Measurements from ENCODE around the gene PAX8.
"Not testable (repeated sequence)": the region's sequence is repeated elsewhere in the genome, so short reads cannot be mapped to it uniquely, and the experiment has no call there.

Gene PAX8

DNA sequence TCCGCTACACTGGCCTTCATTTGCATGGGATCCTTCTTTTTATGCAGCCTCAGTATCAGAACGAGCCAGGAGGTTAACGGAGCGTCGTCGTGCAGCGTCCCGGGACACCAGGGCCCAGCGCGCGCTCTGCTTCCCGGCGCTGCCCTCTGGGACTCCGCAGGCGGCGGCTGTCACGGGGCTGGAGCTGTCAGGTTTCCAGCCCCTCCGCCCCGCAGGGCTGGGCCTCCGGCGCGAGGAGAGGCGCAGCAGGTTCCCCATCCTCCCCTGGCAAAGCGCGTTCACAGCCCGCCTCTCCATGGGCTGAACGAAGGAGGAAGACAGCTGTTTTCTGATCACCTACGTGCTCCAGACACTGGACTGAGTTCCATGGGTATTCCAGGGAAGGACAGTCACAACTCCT lies 12.5 kb upstream of the PAX8 start:
- no peak for DNase-seq (ENCODE audit: low read depth in 2 of 2)

GRCh38 chr2:113288674-113289149 lies 10.0 kb upstream of the PAX8 start:
- not testable (repeated sequence) for DNase-seq (ENCODE audit: low read depth in 2 of 2)

GRCh38 chr2:113288117-113288673 lies 9.5 kb upstream of the PAX8 start:
- not testable (repeated sequence) for DNase-seq (ENCODE audit: low read depth in 2 of 2)

DNA sequence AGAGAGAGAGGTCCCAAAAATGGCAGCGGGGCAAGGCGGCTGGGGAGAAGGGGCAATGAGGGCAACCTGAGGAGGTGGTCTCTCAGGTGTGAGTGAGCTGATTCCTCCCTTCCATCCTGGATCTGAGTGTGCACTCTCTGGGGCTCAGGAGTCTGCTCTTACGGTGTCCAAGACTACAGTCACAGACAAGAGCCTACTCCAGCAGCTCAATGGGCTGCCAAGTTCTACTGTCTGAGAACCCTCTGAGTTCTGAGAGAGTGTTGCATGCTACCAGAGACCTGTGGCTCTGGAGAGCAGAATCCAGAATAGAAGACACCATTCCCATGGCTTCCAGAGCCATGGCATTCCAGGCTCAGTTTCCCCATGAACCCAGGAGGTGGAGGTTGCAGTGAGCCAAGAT lies 7.1 kb upstream of the PAX8 start:
- DNase-seq (ENCODE audit: low read depth in 2 of 2) = no peak

DNA sequence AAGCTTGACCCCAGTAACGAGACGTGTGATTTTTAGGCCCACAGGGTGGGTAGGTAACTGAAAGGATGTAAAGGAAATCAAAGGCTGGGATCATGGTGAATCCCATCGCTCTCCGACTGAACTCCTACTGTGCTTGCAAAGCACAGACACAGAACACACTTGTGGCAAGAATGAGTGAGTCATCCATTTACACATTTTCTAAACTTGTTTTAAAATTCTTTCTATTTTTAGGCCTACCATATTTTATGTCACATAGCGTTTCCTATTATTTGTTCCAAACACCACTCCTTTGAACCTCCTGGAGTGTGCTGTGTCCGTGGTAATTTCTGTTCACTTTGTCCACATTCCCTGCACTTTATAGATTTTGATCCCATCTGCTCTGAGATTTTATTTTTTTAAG lies 6.3 kb upstream of the PAX8 start:
- DNase-seq (ENCODE audit: low read depth in 2 of 2) = not testable (repeated sequence)

DNA sequence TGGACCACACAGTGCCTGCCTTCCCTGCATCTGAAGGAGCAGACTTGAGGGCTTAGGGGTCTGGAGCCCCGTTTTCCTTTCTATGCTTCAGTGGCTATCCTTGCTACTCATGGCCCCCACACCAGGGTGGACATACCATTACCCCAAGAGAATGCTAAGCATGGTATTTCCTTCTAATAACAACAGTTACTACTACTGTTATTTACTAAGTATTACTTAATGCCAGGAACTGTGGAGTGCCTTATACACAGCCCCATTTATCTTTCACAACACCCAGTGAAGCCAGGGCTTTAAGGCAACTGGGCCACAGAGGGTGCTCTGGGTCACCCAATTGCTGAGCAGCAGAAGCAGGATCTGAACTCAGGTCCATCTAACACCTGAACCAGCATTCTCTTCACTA lies 5.8 kb upstream of the PAX8 start:
- no peak for DNase-seq (ENCODE audit: low read depth in 2 of 2)

DNA sequence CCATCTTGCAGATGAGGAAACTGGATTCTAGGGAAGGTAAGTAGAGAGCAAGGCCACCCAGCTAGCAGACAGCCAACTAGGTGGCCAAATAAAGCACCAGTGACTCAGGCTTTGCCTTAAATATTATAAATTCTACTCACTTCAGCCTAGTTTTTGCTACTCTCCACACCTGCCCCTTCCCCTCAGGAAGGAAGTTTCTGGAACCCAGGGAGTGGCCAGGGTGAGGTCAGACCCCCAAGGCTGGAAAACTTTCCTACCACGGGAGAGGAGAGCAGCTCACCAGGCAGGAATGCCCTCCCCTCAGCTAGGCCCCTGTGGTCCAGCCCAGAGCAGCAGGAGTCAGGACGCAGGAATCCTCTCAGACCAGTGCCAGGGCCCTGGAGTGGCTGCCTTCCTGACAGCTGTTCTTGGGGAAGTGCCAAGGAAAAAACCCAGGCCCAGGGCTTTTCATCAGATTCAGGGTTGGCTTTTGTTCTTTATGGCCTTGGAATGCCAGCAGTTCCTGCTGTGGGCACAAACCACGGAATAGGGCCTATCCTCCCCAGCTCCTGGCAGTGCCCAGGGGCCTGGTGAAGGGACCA lies 5.1 kb upstream of the PAX8 start:
- DNase-seq (ENCODE audit: low read depth in 2 of 2) = no peak

DNA sequence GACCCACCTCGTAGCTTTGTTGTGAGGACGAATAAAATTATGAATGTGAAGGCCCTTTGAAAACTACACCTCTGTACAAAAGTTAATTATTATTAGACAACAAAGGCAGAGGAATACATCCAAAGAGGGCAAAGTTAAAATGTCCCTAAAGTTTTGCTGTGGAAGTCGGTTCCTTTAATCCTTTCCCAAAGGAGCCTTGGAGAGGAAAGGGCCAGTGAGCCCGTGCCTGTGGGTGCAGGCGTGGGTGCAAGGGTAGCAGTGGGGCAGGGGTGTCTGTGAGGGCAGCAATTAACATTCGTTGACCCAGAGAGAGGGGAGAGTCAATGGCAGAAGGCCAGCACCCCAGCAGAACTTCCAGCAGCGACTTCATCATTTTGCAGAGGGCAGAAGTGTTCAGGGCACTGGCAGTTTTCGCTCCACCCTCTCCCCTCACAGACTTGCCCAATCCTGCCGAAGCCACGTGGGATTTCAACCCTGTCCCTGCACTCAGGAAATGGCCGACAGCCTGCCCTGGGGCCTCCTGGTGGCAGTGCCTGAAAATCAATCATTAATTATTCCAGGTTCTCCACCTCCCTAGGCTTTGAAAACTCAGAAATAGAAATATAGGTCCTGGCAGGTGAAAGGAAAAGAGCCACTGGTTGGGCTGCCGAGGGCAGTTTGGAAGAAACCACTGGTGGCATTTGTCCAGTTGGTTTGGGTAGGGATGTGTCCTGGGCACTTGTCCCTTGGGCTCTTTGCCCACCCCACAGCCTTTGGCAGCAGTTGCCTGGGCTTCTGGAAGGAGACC lies 4.2 kb upstream of the PAX8 start:
- no peak for DNase-seq (ENCODE audit: low read depth in 2 of 2)

GRCh38 chr2:113281910-113282746 lies 3.4 kb upstream of the PAX8 start:
- DNase-seq (ENCODE audit: low read depth in 2 of 2) = no peak

- DNase-seq (ENCODE audit: low read depth in 2 of 2) = no peak
Observed at GRCh38 chr2:113278073-113278741, 514 bp downstream of the PAX8 start.

DNA sequence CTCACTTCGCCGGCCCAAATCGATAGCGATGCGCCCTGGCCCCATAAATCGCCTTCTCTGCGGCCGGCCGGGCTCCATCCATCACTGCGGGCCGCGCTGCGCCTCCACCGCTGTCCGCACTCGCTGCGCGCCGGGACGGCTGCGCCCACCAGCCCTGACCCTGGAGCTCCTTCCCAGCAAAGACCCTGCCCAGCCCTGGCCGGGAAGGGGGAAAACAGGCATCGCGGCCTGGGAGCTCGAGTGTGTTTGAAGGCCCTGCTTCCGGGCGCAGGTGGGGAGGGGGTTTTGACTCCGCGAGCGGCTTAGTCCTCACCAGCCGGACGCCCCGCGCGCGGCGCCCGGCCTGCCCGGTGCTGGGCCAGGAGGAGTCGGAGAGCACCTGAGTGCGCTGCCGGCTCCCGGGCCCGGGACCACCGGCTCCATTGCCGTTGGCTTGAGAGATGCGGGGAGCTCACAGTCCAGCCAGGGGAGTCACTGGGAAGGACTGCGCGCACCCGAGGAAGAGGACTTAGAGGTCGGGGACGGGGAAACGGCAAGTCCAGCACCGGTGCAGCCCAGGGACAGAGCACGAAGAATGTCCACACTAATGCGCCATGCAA lies 1.1 kb downstream of the PAX8 start:
- no peak for DNase-seq (ENCODE audit: low read depth in 2 of 2)

- no peak for DNase-seq (ENCODE audit: low read depth in 2 of 2)
Observed at GRCh38 chr2:113276761-113277425, 1.8 kb downstream of the PAX8 start.

- DNase-seq (ENCODE audit: low read depth in 2 of 2) = no peak
Observed at GRCh38 chr2:113276216-113276760, 2.4 kb downstream of the PAX8 start.

GRCh38 chr2:113275556-113276215 lies 3.0 kb downstream of the PAX8 start:
- no peak for DNase-seq (ENCODE audit: low read depth in 2 of 2)

DNA sequence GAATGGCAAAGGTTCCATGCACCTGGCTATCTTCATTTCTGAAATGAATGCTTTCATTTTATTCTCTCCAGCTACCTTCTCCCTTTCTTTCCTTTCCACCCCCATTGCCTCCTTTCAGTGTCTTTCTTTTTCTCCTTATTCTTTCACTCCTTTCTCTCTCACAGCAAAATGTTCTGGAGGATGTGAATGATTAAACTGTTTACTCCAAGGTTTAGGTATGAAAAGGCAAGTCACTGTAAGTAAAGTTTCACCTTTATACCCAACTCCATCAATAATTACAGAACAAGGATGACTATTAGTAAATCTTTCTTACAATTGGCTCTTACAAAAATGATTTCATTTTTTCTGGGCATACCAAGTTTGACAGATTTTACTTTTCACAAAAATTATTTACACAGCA lies 4.3 kb downstream of the PAX8 start:
- DNase-seq (ENCODE audit: low read depth in 2 of 2) = no peak

DNA sequence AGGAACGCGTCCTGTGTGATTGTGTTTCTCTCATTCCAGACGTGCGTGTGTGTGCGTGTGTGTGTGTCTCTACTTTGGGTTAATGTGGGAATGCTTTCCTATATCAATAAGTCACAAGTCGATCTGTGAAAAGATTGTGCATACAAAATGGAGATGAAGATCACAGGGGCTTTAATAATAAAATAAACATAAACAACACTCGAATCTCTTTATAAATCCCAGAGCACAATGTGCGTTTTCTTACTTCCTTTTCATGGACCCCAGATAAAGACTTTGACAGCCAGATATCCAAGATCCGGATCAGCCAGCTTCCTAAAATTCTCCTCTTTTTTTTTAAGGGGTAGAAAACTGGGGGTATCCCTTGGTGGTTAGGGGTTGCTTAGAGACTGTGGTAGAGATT lies 4.7 kb downstream of the PAX8 start:
- no peak for DNase-seq (ENCODE audit: low read depth in 2 of 2)

GRCh38 chr2:113273027-113273551 lies 5.6 kb downstream of the PAX8 start:
- no peak for DNase-seq (ENCODE audit: low read depth in 2 of 2)

DNA sequence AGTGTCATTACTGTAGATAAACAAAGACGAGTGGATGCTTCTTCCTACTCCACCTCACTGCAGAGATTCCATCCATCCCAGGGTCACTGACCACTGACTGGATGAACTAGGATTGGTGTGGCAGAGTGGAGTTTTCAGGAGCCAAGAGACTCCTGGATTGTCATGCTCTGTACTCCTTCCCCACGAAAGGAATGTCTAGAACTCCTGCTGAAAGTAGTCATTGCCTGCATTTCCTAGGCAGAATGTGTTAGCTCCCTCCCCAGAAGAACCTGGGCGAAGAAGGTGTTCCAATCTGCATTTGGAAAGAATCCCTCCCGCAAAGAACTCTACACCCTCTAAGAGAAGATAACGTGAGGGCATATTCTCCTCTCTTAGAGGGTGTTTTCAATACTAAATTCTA lies 6.2 kb downstream of the PAX8 start:
- DNase-seq (ENCODE audit: low read depth in 2 of 2) = no peak

GRCh38 chr2:113268621-113269360 lies 9.9 kb downstream of the PAX8 start:
- DNase-seq (ENCODE audit: low read depth in 2 of 2) = no peak

All from stimulated activated CD8-positive, alpha-beta memory T cell treated with anti-CD3 and anti-CD28 coated beads, Interleukin-7, amount 100 ng/mL, for 1 hour (primary cell).